GM12865 (cell line): ENCODE data around the gene CGRRF1.

ENCODE experiments used
- DNase-seq: peaks from one replicate; pipeline ENCODE4 v3.0.0; 2010; ENCODE audit warnings: low read depth
- H3K4me3 ChIP-seq: 2 replicates; pipeline ENCODE4 v1.5.1; 2011; ENCODE audit warnings: mild to moderate bottlenecking, low read depth, low read length, control low read depth
- CTCF ChIP-seq: IDR thresholded peaks from 2 replicates; pipeline ENCODE4 v1.5.1; 2011; ENCODE audit warnings: low read length, control low read depth, low read depth, inconsistent platforms; ENCODE audit not compliant: insufficient read depth; ENCODE audit errors: missing control alignments

Gene CGRRF1

GRCh38 chr14:54565785-54566409 lies 56.2 kb downstream of the CGRRF1 start:
- H3K4me3 ChIP-seq: peak overlapping the region; percentile 70
- no peak for TF ChIP-seq CTCF
- DNase-seq: peak; percentile 70

GRCh38 chr14:54566410-54567223 lies 56.9 kb downstream of the CGRRF1 start, which contains the start of gene SAMD4A:
SAMD4A (plus strand) TSS chr14:54567128; CDS start chr14:54567917, 789 bp downstream.
- DNase-seq: peak; percentile 74
- H3K4me3 ChIP-seq: peak within 1 kb of the TSS; percentile 70
- no peak for TF ChIP-seq CTCF

- DNase-seq: no peak
These were observed 57.5 kb downstream of the CGRRF1 start for GRCh38 chr14:54567224-54567638.

GRCh38 chr14:54567639-54568561 lies 58.2 kb downstream of the CGRRF1 start:
- no peak for TF ChIP-seq CTCF
- peak; percentile 67 for DNase-seq
- peak overlapping the region; percentile 70 for H3K4me3 ChIP-seq

More at GRCh38 chr14:54567224-54567638, 57.5 kb downstream of the CGRRF1 start:
- peak overlapping the region; percentile 70 for H3K4me3 ChIP-seq
- TF ChIP-seq CTCF: no peak

DNA sequence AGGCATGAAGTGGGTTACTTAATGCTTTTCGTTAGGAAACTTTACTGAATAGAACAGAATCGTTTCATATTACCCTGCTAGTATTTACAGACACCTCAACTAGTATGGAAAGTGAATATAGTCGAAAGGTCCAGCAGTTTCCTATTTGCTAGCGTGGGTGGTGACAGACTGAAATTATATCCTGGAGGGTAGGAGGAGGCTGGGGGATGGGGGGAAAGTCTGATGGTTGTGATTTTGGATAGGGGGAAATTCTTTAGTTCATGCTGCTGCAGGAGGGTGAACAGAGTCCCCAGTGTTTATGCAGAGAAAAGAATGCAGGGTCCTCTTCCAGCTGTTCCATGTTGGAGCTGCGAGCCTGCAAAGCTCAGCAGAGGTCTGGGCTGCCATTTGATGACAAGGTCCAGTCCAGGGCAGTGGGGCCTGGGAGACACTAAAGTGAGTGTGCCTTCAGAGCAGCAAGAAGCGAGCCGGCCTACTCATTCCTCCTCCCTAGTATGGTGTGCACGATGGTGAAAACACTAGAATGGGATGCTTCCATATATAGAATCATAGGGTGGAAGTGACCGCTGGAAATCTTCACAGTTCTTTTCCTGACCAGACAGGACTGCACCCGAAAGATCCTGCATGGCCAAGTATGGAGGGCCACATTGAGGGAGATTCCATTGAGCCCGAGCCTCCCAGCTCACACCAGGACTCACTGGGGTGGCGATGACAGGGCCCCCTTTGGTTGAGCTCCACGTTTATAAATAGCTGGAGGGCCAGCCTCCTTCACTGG lies 59.3 kb downstream of the CGRRF1 start:
- no peak for TF ChIP-seq CTCF

DNA sequence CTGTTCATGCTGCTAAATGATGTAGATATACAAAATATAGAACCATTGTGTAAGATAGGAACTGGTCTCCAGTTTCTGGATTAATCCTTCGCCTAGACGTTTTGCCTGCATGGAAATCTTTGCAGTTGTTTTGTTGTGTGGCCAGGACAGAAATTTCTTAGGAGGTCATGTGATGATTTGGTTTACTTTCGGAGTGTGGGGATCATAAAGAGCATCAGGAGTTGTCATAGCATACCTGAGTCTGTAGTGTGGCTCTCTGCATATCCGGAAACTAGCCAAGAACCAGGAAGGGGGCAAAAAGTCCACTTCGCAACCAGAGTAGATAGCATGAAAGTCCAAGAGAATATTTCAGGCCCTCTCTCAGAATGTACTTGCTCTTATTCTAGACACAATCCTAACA lies 60.3 kb downstream of the CGRRF1 start:
- H3K4me3 ChIP-seq: no peak overlapping the region
- no peak for DNase-seq
- TF ChIP-seq CTCF: no peak

More for the DNA sequence above, 59.3 kb downstream of the CGRRF1 start:
- no peak for DNase-seq
- H3K4me3 ChIP-seq: no peak overlapping the region
